Spleen (tissue), 11 donors: ENCODE results near the gene CAPN6. TPM values are rescaled to one million over a fixed set of nuclear protein-coding genes. Genes with fewer than 3 reads are reported as not detected.

Experiments
- DNase-seq: peaks from one replicate; pipeline ENCODE4 v3.0.0-alpha.2; 2020
- H3K27ac ChIP-seq, 8 donors: fragments of 200-600 bp; sonication (generic) in 7 of 8; 1 replicate in 4 of 8; 2 replicates in 4 of 8; pipeline versions ENCODE4 v1.5.0 to v1.8.0; 2016 to 2021; ENCODE audit warnings: inconsistent platforms in 4 of 8, mild to moderate bottlenecking in 4 of 8, moderate library complexity in 1 of 8
- H3K27me3 ChIP-seq, 7 donors: fragments of 200-600 bp; sonication (generic) in 6 of 7; replicated peaks in 1 of 7; 1 replicate in 4 of 7; 2 replicates in 3 of 7; pipeline versions ENCODE4 v1.5.0 to v1.8.0; 2016 to 2021; ENCODE audit warnings: inconsistent platforms in 3 of 7, mild to moderate bottlenecking in 1 of 7
- H3K36me3 ChIP-seq, 6 donors: fragments of 200-600 bp; sonication (generic) in 5 of 6; 1 replicate in 4 of 6; 2 replicates in 2 of 6; pipeline versions ENCODE4 v1.5.0 to v1.8.0; 2016 to 2021; ENCODE audit warnings: inconsistent platforms in 2 of 6
- H3K4me1 ChIP-seq, 6 donors: fragments of 200-600 bp; sonication (generic) in 5 of 6; 1 replicate in 3 of 6; 2 replicates in 3 of 6; pipeline versions ENCODE4 v1.5.0 to v1.8.0; 2016 to 2021; ENCODE audit warnings: inconsistent platforms in 3 of 6
- H3K4me3 ChIP-seq, 8 donors: fragments of 200-600 bp; sonication (generic) in 7 of 8; 1 replicate in 4 of 8; 2 replicates in 4 of 8; pipeline versions ENCODE4 v1.5.0 to v1.8.0; 2016 to 2021; ENCODE audit warnings: inconsistent platforms in 4 of 8, mild to moderate bottlenecking in 4 of 8, moderate library complexity in 2 of 8
- H3K9me3 ChIP-seq, 8 donors: fragments of 200-600 bp; sonication (generic) in 7 of 8; 1 replicate in 4 of 8; 2 replicates in 4 of 8; pipeline versions ENCODE4 v1.5.0 to v1.8.0; 2016 to 2021; ENCODE audit warnings: inconsistent platforms in 4 of 8
- POLR2A ChIP-seq, 3 donors: fragments of 450-650 bp; IDR thresholded peaks; one replicate each; pipeline ENCODE4 v1.5.1; 2017; ENCODE audit warnings: antibody characterized with exemption in 3 of 3, mild to moderate bottlenecking in 1 of 3
- POLR2AphosphoS5 ChIP-seq, 3 donors: sonication (generic); formaldehyde crosslinking; IDR thresholded peaks; one replicate each; pipeline ENCODE4 v1.5.1; 2017; ENCODE audit warnings: antibody characterized with exemption in 3 of 3
- WGBS, 5 donors: extraction: QIAGEN DNeasy Blood & Tissue Kit in 3 of 5; methylation state at CpG; one replicate each; pipeline versions ENCODE4 v1.1.5 to v1.1.7; 2013 to 2018; 5-methylcytosine and 5-hydroxymethylcytosine counted together
- intact Hi-C: fragments of 100-400 bp; cut with DNase I; formaldehyde crosslinking; loops from one replicate; pipeline ENCODE4 v1.15.0; 2023; ENCODE audit warnings: low total_unique reads
- polyA plus RNA-seq, 3 donors: library from polyadenylated mRNA; stranded (reverse); fragments of 200-250 nt; gene quantifications; one replicate each; pipeline ENCODE4 v1.2.1, GENCODE V29; 2013
- total RNA-seq, 7 donors: library from RNA; depleted of rRNA in 3 of 7; stranded (reverse); fragments of >200 nt in 3 of 7; fragmentation: NEBNext Ultra II Directional in 4 of 7; extraction: Animal tissue kit (Norgen Biotek cat#: 25700) in 4 of 7; gene quantifications; one replicate each; pipeline versions ENCODE4 v1.1.0 to v1.2.1, GENCODE V29; 2016 to 2021
- TF ChIP-seq, protein P1 (sequence below), 11 experiments: fragments of 200-600 bp in 7 of 11; fragments of 450-650 bp in 4 of 11; sonication (generic) in 4 of 11; IDR thresholded peaks in 8 of 11; conservative IDR thresholded peaks in 3 of 11; 1 replicate in 7 of 11; 2 replicates in 4 of 11; pipeline versions ENCODE4 v1.4.0 to v1.8.0; 2016 to 2021; ENCODE audit warnings: antibody characterized with exemption in 11 of 11, inconsistent platforms in 4 of 11, mild to moderate bottlenecking in 1 of 11
- donor health status: healthy with polysubstance abuse.
- donor health status: DM: no; HTN: no; CAD: no; lungs with moderate emphysema.
- donor health status: DM: no; HTN: no; CAD: no.
- donor health status: Bipolar disorder and iron deficiency.
- donor health status: healthy.
- donor health status: DM: no; HTN: no; CAD: no.
- donor health status: DM: yes; HTN: yes; CAD: no.

The CAPN6 gene
- total and polyA plus RNA-seq, 10 donors: 0.16 to 7.4 (median 1.0) TPM; not detected in 1

DNA sequence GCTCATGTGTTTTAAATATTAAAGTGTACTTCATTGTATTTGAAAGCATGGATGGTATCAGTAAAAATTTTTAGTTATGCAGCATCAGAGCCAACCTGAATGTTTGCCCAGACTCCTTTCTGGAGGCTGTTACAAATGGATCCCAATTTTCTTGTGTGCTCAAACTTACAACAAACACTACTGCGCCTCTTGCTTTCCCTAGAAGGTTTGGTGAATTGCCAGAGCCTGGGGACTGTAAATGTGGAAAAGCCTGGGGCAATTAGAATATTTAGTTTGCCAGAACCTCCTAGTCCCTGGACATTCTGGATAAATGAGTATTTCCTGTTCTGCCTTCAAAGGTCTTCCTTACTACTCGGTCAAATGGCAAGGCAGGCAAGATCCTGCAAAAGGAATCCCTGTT lies 4.8 kb downstream of the CAPN6 start:
- no peak for DNase-seq
- Histone ChIP-seq H3K27ac (no peak overlapping the region), H3K4me3 (no peak overlapping the region), H3K27me3 (peaks cover 0 to 31% (median 0%) of the 10 kb centered on the region in 7 donors), H3K4me1 (no peaks in the 10 kb centered on the region), H3K36me3 (no peaks in the 10 kb centered on the region), H3K9me3 (no peaks in the 10 kb centered on the region)
- 64 to 92% (median 79%) methylated on average over 2 of the region's 2 CpGs for WGBS, 5 donors
- TF ChIP-seq POLR2A (IDR thresholded peaks at IDR 0.05) (no peak), POLR2AphosphoS5 (IDR thresholded peaks at IDR 0.05) (no peak)
- TF ChIP-seq, protein P1, sequence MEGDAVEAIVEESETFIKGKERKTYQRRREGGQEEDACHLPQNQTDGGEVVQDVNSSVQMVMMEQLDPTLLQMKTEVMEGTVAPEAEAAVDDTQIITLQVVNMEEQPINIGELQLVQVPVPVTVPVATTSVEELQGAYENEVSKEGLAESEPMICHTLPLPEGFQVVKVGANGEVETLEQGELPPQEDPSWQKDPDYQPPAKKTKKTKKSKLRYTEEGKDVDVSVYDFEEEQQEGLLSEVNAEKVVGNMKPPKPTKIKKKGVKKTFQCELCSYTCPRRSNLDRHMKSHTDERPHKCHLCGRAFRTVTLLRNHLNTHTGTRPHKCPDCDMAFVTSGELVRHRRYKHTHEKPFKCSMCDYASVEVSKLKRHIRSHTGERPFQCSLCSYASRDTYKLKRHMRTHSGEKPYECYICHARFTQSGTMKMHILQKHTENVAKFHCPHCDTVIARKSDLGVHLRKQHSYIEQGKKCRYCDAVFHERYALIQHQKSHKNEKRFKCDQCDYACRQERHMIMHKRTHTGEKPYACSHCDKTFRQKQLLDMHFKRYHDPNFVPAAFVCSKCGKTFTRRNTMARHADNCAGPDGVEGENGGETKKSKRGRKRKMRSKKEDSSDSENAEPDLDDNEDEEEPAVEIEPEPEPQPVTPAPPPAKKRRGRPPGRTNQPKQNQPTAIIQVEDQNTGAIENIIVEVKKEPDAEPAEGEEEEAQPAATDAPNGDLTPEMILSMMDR (IDR thresholded peaks at IDR 0.05 in 8 of 11, conservative IDR thresholded peaks at IDR 0.05 in 3 of 11): no peak
- intact Hi-C loops: no loop called here

DNA sequence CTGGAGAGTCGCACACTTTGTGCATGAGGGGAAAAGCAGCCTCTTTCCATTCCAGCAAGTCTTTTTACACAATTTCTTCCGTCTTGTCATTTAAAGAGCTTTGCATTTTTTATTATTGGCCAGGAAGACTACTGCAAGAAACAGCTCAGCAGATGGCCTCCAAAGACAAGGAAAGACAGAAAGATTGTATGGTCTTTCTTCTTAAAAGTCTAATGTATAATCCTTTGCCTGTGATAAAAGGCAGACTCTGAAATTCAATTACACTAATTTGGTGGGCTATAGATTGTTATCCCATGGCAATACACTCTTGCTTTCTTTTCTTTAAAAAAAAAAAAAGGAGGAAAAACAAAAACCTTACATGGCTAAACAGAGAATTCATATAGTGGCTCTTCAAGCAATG lies 5.9 kb downstream of the CAPN6 start:
- H3K4me3 ChIP-seq: no peak overlapping the region
- no peak for DNase-seq
- peaks cover 0 to 26% (median 0%) of the 10 kb centered on the region in 7 donors for H3K27me3 ChIP-seq
- TF ChIP-seq POLR2AphosphoS5 (IDR thresholded peaks at IDR 0.05): no peak
- TF ChIP-seq, protein P1 (IDR thresholded peaks at IDR 0.05 in 8 of 11, conservative IDR thresholded peaks at IDR 0.05 in 3 of 11): no peak
- H3K9me3 ChIP-seq: no peaks in the 10 kb centered on the region
- H3K36me3 ChIP-seq: no peaks in the 10 kb centered on the region
- H3K4me1 ChIP-seq: no peaks in the 10 kb centered on the region
- 53 to 81% (median 75%) methylated on average over 2 of the region's 2 CpGs for WGBS, 5 donors
- intact Hi-C loops: no loop called here
- H3K27ac ChIP-seq: no peak overlapping the region

DNA sequence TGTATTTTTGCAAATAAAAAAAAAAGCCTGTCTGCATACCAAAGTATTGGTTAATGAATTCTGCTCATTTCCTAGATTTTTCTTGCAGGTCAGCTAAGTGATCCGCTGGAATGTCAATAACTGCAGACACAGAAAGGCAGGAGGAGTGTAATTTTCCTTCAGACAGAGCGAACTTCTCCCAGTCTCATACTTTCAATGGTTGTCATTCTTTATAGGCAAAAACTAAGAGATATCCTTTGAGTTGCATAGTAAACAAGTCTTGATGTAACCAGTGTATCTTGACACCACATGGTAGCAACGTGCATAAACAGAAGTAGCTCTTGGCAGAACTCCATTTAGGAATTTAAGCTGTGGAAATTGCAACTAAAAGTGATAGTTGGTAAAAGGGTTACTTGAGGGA lies 8.2 kb downstream of the CAPN6 start:
- Histone ChIP-seq H3K9me3 (no peaks in the 10 kb centered on the region), H3K36me3 (no peaks in the 10 kb centered on the region), H3K4me3 (no peak overlapping the region), H3K27me3 (peaks cover 0 to 13% (median 0%) of the 10 kb centered on the region in 7 donors), H3K27ac (no peak overlapping the region), H3K4me1 (no peaks in the 10 kb centered on the region)
- TF ChIP-seq POLR2A (IDR thresholded peaks at IDR 0.05) (no peak), POLR2AphosphoS5 (IDR thresholded peaks at IDR 0.05) (no peak)
- TF ChIP-seq, protein P1 (IDR thresholded peaks at IDR 0.05 in 8 of 11, conservative IDR thresholded peaks at IDR 0.05 in 3 of 11): no peak
- WGBS, 5 donors: 48 to 78% (median 65%) methylated on average over 3 of the region's 3 CpGs
- DNase-seq: no peak
- intact Hi-C loops: no loop called here

DNA sequence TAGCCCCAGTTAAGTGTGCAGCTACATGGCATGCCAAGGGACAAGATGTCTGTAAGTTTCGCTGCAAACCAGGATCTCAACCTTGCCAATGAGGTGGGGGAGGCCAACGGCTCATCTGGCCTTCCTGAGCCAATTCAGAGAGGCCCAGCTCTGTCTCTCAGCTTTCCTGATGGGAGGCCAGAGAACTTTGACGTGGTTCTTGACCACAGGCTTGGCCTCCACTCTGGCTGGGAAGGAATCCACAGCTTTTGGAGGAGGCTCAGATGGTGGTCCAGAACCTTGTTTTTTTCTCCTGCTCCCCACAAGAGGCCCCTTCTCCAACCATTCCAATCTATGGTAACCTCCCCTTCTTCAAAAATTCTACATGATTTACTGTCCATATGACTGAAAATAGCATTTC lies 9.8 kb downstream of the CAPN6 start:
- intact Hi-C loops: no loop called here
- peaks cover 0 to 13% (median 0%) of the 10 kb centered on the region in 7 donors for H3K27me3 ChIP-seq
- no peak overlapping the region for H3K4me3 ChIP-seq
- H3K9me3 ChIP-seq: no peaks in the 10 kb centered on the region
- no peak for TF ChIP-seq POLR2AphosphoS5 (IDR thresholded peaks at IDR 0.05)
- no peak for TF ChIP-seq POLR2A (IDR thresholded peaks at IDR 0.05)
- TF ChIP-seq, protein P1 (IDR thresholded peaks at IDR 0.05 in 8 of 11, conservative IDR thresholded peaks at IDR 0.05 in 3 of 11): no peak
- no peaks in the 10 kb centered on the region for H3K36me3 ChIP-seq
- no peak for DNase-seq
- no peak overlapping the region for H3K27ac ChIP-seq
- 49 to 86% (median 65%) methylated on average over 2 to 3 of the region's 3 CpGs for WGBS, 5 donors
- no peaks in the 10 kb centered on the region for H3K4me1 ChIP-seq
